Mesenchymal stem cell (in vitro differentiated cells and primary cell): ENCODE data around the gene KREMEN1.
"Not testable (repeated sequence)": the region's sequence is repeated elsewhere in the genome, so short reads cannot be mapped to it uniquely, and the experiment has no call there.

Source experiments
- DNase-seq: peaks from one replicate; pipeline ENCODE4 v3.0.0-alpha.2; 2013
- H2AFZ ChIP-seq: one replicate; pipeline ENCODE4 v1.6.1; 2013; ENCODE audit warnings: low read depth, mild to moderate bottlenecking, control low read depth, inconsistent platforms, low read length, moderate library complexity
- H2AK5ac ChIP-seq: 2 replicates; pipeline ENCODE4 v1.6.1; 2013; ENCODE audit warnings: low read length, moderate library complexity, mild to moderate bottlenecking, inconsistent platforms; ENCODE audit not compliant: severe bottlenecking
- H2BK120ac ChIP-seq: one replicate; pipeline ENCODE4 v1.6.1; 2013; ENCODE audit warnings: low read depth, mild to moderate bottlenecking, inconsistent platforms, low read length, moderate library complexity
- H2BK12ac ChIP-seq, 2 experiments: one replicate each; pipeline ENCODE4 v1.6.1; 2013; ENCODE audit warnings: inconsistent platforms in 2 of 2, low read length in 2 of 2, mild to moderate bottlenecking in 2 of 2, moderate library complexity in 2 of 2, control low read depth in 1 of 2
- H2BK15ac ChIP-seq: one replicate; pipeline ENCODE4 v1.6.1; 2013; ENCODE audit warnings: mild to moderate bottlenecking, low read depth, inconsistent platforms; ENCODE audit not compliant: poor library complexity, severe bottlenecking
- H2BK5ac ChIP-seq: 2 replicates; pipeline ENCODE4 v1.6.1; 2013; ENCODE audit warnings: low read depth, mild to moderate bottlenecking, low read length, control low read depth, inconsistent platforms; ENCODE audit not compliant: poor library complexity, severe bottlenecking
- H3K14ac ChIP-seq, 2 experiments: one replicate each; pipeline ENCODE4 v1.6.1; 2013; ENCODE audit warnings: inconsistent platforms in 2 of 2, low read length in 2 of 2, control low read depth in 1 of 2, mild to moderate bottlenecking in 1 of 2, moderate library complexity in 1 of 2
- H3K18ac ChIP-seq, 2 experiments: one replicate each; pipeline ENCODE4 v1.6.1; 2013; ENCODE audit warnings: inconsistent platforms in 2 of 2, low read length in 2 of 2, control low read depth in 1 of 2, low read depth in 1 of 2, mild to moderate bottlenecking in 1 of 2
- H3K23ac ChIP-seq, 2 experiments: one replicate each; pipeline ENCODE4 v1.6.1; 2013; ENCODE audit warnings: inconsistent platforms in 2 of 2, low read length in 2 of 2, mild to moderate bottlenecking in 2 of 2, moderate library complexity in 2 of 2, control low read depth in 1 of 2
- H3K27ac ChIP-seq: 2 replicates; pipeline ENCODE4 v1.5.1; 2013; ENCODE audit warnings: mild to moderate bottlenecking, moderate library complexity, low read length, control low read depth, inconsistent platforms; ENCODE audit not compliant: poor library complexity, severe bottlenecking
- H3K27me3 ChIP-seq, 2 experiments: 2 replicates each; pipeline versions ENCODE4 v1.6.1 to v1.7.0; 2013; ENCODE audit warnings: low read length in 2 of 2, mild to moderate bottlenecking in 2 of 2, moderate library complexity in 2 of 2, control low read depth in 1 of 2, inconsistent platforms in 1 of 2; ENCODE audit not compliant: control insufficient read depth in 1 of 2, insufficient read depth in 1 of 2
- H3K36me3 ChIP-seq, 2 experiments: 2 replicates each; pipeline versions ENCODE4 v1.6.1 to v1.7.0; 2013; ENCODE audit warnings: low read length in 2 of 2, control low read depth in 1 of 2, inconsistent platforms in 1 of 2, low read depth in 1 of 2, mild to moderate bottlenecking in 1 of 2; ENCODE audit not compliant: insufficient read depth in 2 of 2, control insufficient read depth in 1 of 2
- H3K4ac ChIP-seq, 2 experiments: one replicate each; pipeline ENCODE4 v1.6.1; 2013; ENCODE audit warnings: inconsistent platforms in 2 of 2, low read length in 2 of 2, mild to moderate bottlenecking in 2 of 2, moderate library complexity in 2 of 2, control low read depth in 1 of 2, low read depth in 1 of 2
- H3K4me1 ChIP-seq: 2 replicates; pipeline ENCODE4 v1.6.1; 2013; ENCODE audit warnings: low read depth, low read length, control low read depth; ENCODE audit not compliant: control insufficient read depth, insufficient read depth
- H3K4me2 ChIP-seq: 2 replicates; pipeline ENCODE4 v1.6.1; 2013; ENCODE audit warnings: low read length, mild to moderate bottlenecking, inconsistent platforms; ENCODE audit not compliant: poor library complexity, severe bottlenecking
- H3K4me3 ChIP-seq, 2 experiments: 2 replicates each; pipeline versions ENCODE4 v1.5.1 to v1.7.0; 2013; ENCODE audit warnings: low read length in 2 of 2, mild to moderate bottlenecking in 2 of 2, control low read depth in 1 of 2, low read depth in 1 of 2; ENCODE audit not compliant: insufficient read depth in 1 of 2
- H3K79me1 ChIP-seq: replicated peaks from 2 replicates; pipeline ENCODE4 v1.6.1; 2013; ENCODE audit warnings: mild to moderate bottlenecking, control low read depth, low read length, inconsistent platforms; ENCODE audit not compliant: poor library complexity, severe bottlenecking
- H3K9ac ChIP-seq: 2 replicates; pipeline ENCODE4 v1.7.0; 2013; ENCODE audit warnings: mild to moderate bottlenecking, low read length, moderate library complexity
- H3K9me3 ChIP-seq: 2 replicates; pipeline ENCODE4 v1.7.0; 2013; ENCODE audit warnings: mild to moderate bottlenecking, low read length; ENCODE audit not compliant: control insufficient read depth
- H4K8ac ChIP-seq: one replicate; pipeline ENCODE4 v1.6.1; 2013; ENCODE audit warnings: inconsistent platforms, mild to moderate bottlenecking, low read length, moderate library complexity
- H4K91ac ChIP-seq: one replicate; pipeline ENCODE4 v1.6.1; 2013; ENCODE audit warnings: mild to moderate bottlenecking, low read length, inconsistent platforms
- WGBS: methylation state at CpG from one replicate; pipeline ENCODE4 v1.1.7; 2013; ENCODE audit warnings: mixed read lengths; 5-methylcytosine and 5-hydroxymethylcytosine counted together

KREMEN1 gene

DNA sequence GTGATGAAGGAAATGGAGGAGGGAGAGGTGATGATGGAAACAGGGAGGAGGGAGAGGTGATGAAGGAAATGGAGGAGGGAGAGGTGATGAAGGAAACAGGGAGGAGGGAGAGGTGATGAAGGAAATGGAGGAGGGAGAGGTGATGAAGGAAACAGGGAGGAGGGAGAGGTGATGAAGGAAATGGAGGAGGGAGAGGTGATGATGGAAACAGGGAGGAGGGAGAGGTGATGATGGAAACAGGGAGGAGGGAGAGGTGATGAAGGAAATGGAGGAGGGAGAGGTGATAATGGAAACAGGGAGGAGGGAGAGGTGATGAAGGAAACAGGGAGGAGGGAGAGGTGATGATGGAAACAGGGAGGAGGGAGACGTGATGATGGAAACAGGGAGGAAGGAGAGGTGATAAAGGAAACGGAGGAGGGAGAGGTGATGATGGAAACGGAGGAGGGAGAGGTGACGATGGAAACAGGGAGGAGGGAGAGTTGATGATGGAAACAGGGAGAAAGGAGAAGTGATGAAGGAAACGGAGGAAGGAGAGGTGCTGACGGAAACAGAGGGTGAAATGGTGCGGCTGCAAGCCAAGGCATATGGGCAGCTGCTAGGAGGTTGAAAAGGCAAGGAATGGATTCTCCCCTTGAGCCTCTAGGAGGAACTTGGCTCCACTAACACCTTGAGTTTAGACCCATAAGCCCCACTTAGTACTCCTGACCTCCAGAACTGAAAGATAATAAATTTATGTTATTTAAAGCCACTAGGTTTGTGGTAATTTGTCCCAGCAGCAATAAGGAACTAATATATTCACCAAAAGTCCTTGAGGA lies 47.5 kb downstream of the KREMEN1 start:
- not testable (repeated sequence) for H2AK5ac ChIP-seq, H3K14ac ChIP-seq, H3K9ac ChIP-seq, H3K9me3 ChIP-seq, H3K4me2 ChIP-seq, H3K27me3 ChIP-seq, H2BK120ac ChIP-seq, H3K23ac ChIP-seq, H3K18ac ChIP-seq, H4K8ac ChIP-seq, H2BK5ac ChIP-seq, H3K4me3 ChIP-seq, H2BK12ac ChIP-seq, H3K4me1 ChIP-seq, H2BK15ac ChIP-seq, H3K27ac ChIP-seq, H3K4ac ChIP-seq, DNase-seq, H2AFZ ChIP-seq, H3K36me3 ChIP-seq, H3K79me1 ChIP-seq, H4K91ac ChIP-seq
- WGBS = 87% methylated on average over 6 of the region's 7 CpGs

DNA sequence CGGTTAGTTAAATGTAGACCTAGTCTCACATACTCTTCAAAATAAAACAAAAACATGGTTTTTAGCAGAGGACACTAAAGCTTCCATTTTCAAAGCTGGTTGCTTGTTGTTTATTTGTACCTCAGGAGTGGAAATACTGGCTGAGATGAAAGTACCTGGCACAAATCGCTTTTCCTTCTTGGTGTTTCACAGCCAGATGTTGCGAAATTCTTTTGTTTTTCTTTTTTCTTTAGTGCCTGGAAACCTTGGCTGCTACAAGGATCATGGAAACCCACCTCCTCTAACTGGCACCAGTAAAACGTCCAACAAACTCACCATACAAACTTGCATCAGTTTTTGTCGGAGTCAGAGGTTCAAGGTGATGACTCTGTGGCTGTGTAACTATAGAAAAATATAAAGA lies 48.3 kb downstream of the KREMEN1 start:
- Histone ChIP-seq H2AK5ac (no peak overlapping the region), H3K9ac (no peak overlapping the region), H3K79me1 (no peaks in the 10 kb centered on the region), H3K27me3 (no peaks in the 10 kb centered on the region), H2BK15ac (no peak overlapping the region), H3K14ac (no peak overlapping the region), H3K4me3 (no peak overlapping the region), H3K4me2 (no peak overlapping the region), H3K9me3 (peaks cover 6% of the 10 kb centered on the region), H4K91ac (no peak overlapping the region), H3K23ac (no peak overlapping the region), H2BK120ac (no peak overlapping the region), H2BK5ac (no peak overlapping the region), H3K36me3 (peaks cover 0 to 7% of the 10 kb centered on the region in 2 experiments), H3K27ac (no peak overlapping the region), H4K8ac (no peak overlapping the region), H3K4me1 (no peaks in the 10 kb centered on the region), H2AFZ (no peak overlapping the region), H2BK12ac (no peak overlapping the region), H3K18ac (no peak overlapping the region), H3K4ac (no peak overlapping the region)
- no peak for DNase-seq
- WGBS = 87% methylated on average over 2 of the region's 5 CpGs

DNA sequence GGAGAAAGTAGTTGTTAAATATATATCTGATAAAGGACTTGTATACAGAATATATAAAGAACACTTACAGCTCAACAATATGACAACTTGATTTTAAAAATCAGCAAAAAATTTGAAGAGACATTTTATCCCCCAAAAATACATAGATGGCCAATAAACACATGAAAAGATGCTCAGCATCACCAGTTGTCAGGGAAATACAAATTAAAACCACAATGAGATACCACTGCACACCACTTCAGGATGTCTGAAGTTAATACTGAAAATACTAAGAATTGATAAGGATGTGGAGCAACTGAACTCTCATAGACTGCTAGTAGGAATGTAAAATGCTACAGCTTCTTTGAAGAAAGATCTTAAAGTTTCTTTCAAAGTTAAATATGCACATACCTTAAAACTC lies 49.2 kb downstream of the KREMEN1 start:
- H3K9me3 ChIP-seq = peaks cover 6% of the 10 kb centered on the region
- peaks cover 0 to 16% of the 10 kb centered on the region in 2 experiments for H3K36me3 ChIP-seq
- H3K79me1 ChIP-seq = no peaks in the 10 kb centered on the region
- no peak overlapping the region for H2BK12ac ChIP-seq
- H3K4ac ChIP-seq = no peak overlapping the region
- DNase-seq = no peak
- H3K4me2 ChIP-seq = no peak overlapping the region
- H3K4me1 ChIP-seq = peaks cover 2% of the 10 kb centered on the region
- no peak overlapping the region for H4K91ac ChIP-seq
- H2AFZ ChIP-seq = no peak overlapping the region
- no peak overlapping the region for H2AK5ac ChIP-seq
- no peak overlapping the region for H2BK15ac ChIP-seq
- H3K18ac ChIP-seq = no peak overlapping the region
- H3K9ac ChIP-seq = no peak overlapping the region
- no peak overlapping the region for H3K14ac ChIP-seq
- H3K27ac ChIP-seq = no peak overlapping the region
- H3K23ac ChIP-seq = no peak overlapping the region
- H3K27me3 ChIP-seq = no peaks in the 10 kb centered on the region
- no peak overlapping the region for H2BK5ac ChIP-seq
- no peak overlapping the region for H4K8ac ChIP-seq
- no peak overlapping the region for H2BK120ac ChIP-seq
- H3K4me3 ChIP-seq = no peak overlapping the region

DNA sequence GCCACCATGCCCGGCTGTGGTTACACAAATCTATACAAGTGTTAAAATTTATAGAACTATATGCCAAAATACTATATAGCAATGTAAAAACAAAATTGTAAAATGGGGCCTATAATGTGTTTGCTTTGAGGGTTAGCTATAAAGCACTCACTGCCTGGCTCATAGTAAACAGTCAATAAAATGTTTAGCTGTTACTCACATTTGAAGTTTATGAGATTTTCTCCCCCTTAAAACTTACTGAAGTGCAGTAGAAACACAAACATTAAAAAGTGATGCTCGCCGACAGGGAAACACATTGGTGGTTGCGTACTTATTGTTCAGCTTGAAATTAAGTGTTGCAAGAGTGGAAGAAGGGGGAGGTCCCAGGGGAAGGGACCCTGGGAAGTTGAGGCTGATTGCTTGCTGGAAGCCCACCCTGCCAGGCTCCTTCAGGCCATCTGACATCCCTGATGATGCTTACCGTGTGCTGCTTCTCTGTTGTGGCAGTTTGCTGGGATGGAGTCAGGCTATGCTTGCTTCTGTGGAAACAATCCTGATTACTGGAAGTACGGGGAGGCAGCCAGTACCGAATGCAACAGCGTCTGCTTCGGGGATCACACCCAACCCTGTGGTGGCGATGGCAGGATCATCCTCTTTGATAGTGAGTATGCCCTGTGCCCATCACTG lies 52.1 kb downstream of the KREMEN1 start:
- Histone ChIP-seq H3K18ac (no peak overlapping the region), H3K4ac (no peak overlapping the region), H2BK5ac (no peak overlapping the region), H4K8ac (no peak overlapping the region), H3K4me1 (peaks cover 6% of the 10 kb centered on the region), H4K91ac (no peak overlapping the region), H3K9me3 (no peaks in the 10 kb centered on the region), H3K79me1 (no peaks in the 10 kb centered on the region), H2BK12ac (no peak overlapping the region), H2AFZ (no peak overlapping the region), H3K14ac (no peak overlapping the region), H3K4me3 (no peak overlapping the region), H2AK5ac (no peak overlapping the region), H2BK120ac (no peak overlapping the region), H3K36me3 (peaks cover 0 to 16% of the 10 kb centered on the region in 2 experiments), H3K9ac (no peak overlapping the region), H2BK15ac (no peak overlapping the region), H3K27me3 (no peaks in the 10 kb centered on the region), H3K4me2 (no peak overlapping the region), H3K23ac (no peak overlapping the region), H3K27ac (no peak overlapping the region)
- DNase-seq = no peak
- 90% methylated on average over 9 of the region's 10 CpGs for WGBS
